ENCODE measurements around the gene ZFP36L2. TPM values are rescaled to one million over a fixed set of nuclear protein-coding genes. Genes with fewer than 3 reads are reported as not detected.

ZFP36L2 gene, protein sequence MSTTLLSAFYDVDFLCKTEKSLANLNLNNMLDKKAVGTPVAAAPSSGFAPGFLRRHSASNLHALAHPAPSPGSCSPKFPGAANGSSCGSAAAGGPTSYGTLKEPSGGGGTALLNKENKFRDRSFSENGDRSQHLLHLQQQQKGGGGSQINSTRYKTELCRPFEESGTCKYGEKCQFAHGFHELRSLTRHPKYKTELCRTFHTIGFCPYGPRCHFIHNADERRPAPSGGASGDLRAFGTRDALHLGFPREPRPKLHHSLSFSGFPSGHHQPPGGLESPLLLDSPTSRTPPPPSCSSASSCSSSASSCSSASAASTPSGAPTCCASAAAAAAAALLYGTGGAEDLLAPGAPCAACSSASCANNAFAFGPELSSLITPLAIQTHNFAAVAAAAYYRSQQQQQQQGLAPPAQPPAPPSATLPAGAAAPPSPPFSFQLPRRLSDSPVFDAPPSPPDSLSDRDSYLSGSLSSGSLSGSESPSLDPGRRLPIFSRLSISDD
- total RNA-seq: 32.5 and 40.0 TPM in 2 replicates

DNA sequence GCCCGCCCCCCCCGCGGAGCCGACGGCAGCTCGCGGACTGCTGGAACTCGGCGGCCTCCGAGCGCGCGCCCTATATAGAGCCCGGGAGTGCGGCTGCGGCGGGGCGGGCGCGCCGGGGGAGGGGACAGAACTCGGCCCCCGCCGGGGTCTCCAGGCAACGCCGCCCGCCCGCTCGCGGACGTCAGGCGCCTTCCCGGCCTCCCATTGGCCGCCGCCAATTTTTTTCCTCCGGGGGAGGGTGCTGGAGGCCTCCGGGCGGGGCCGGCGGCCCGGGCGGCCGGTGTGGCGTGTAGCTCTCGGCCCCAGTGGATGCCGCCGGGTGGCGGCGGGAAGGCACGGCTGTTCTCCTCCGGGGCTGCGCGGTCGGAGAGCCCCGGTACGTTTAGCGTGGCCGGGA lies at the start of gene ZFP36L2:
TSS of gene ZFP36L2 (minus strand) at position 49 of the 397 bp plus-strand sequence. CDS start 291 bp downstream, outside the sequence.

Data from placental epithelial cell (primary cell).